Adrenal gland (tissue), 5 donors: ENCODE data around the gene GGPS1.

ENCODE experiments used
- CTCF ChIP-seq, 6 experiments: fragments of 450-650 bp in 4 of 6; fragments of 200-600 bp in 2 of 6; sonication (generic) in 1 of 6; IDR thresholded peaks; 1 replicate in 5 of 6; 2 replicates in 1 of 6; pipeline versions ENCODE4 v1.5.1 to v1.8.0; 2016 to 2021; ENCODE audit warnings: antibody characterized with exemption in 6 of 6, mild to moderate bottlenecking in 2 of 6, moderate library complexity in 1 of 6
- POLR2A ChIP-seq, 2 donors: fragments of 450-650 bp; IDR thresholded peaks; one replicate each; pipeline ENCODE4 v1.6.1; 2017; ENCODE audit warnings: antibody characterized with exemption in 2 of 2, mild to moderate bottlenecking in 2 of 2, moderate library complexity in 1 of 2
- donor health status: DM: no; HTN: no; CAD: no.

- TF ChIP-seq CTCF (IDR thresholded peaks at IDR 0.05), result no peak
- TF ChIP-seq POLR2A (IDR thresholded peaks at IDR 0.05), result no peak
Observed at GRCh38 chr1:235330918-235331285, 2.5 kb downstream of the GGPS1 start.
